Measurements from ENCODE around the gene AGPAT4.

GRCh38 chr6:161238500-161238899 lies 35.4 kb downstream of the AGPAT4 start:
- TF ChIP-seq CTCF (IDR thresholded peaks at IDR 0.05 in 2 of 3, conservative IDR thresholded peaks at IDR 0.05 in 1 of 3; ENCODE audit: borderline replicate concordance in 1 of 3, insufficient read depth in 1 of 3, low read depth in 2 of 3, low read length in 2 of 3), result peak in 1 of 3 experiments; percentile 35; a peak in 1 of 6 replicates
- no peak for TF ChIP-seq POLR2A (IDR thresholded peaks at IDR 0.05; ENCODE audit: borderline replicate concordance, extremely low read depth, insufficient read depth, insufficient read length)
- TF ChIP-seq RAD21 (IDR thresholded peaks at IDR 0.05; ENCODE audit: low read depth), result no peak
- TF ChIP-seq CBX3 (IDR thresholded peaks at IDR 0.05; ENCODE audit: low read depth), result no peak

Measured in HCT116 (cell line).